HCT116 (cell line): ENCODE data around the gene ARSB.

Source experiments
- CEBPB ChIP-seq: IDR thresholded peaks from 2 replicates; pipeline ENCODE4 v1.6.1; 2012; ENCODE audit warnings: low read depth
- EZH2 ChIP-seq: fragments of 200-600 bp; sonication (generic); IDR thresholded peaks from 2 replicates; pipeline ENCODE4 v1.6.1; 2017; ENCODE audit warnings: antibody characterized with exemption, mixed run types
- POLR2A ChIP-seq: IDR thresholded peaks from 2 replicates; pipeline ENCODE4 v1.7.0; 2011; ENCODE audit warnings: borderline replicate concordance; ENCODE audit not compliant: insufficient read depth, insufficient read length; ENCODE audit errors: extremely low read depth
- POLR2AphosphoS5 ChIP-seq: IDR thresholded peaks from 2 replicates; pipeline ENCODE4 v1.6.1; 2011; ENCODE audit warnings: mild to moderate bottlenecking, low read depth, low read length, moderate library complexity
- RAD21 ChIP-seq: IDR thresholded peaks from 2 replicates; pipeline ENCODE4 v1.6.1; 2012; ENCODE audit warnings: low read depth, mild to moderate bottlenecking
- SIN3A ChIP-seq: IDR thresholded peaks from 2 replicates; pipeline ENCODE4 v1.6.1; 2012; ENCODE audit warnings: low read depth
- SP1 ChIP-seq: IDR thresholded peaks from 2 replicates; pipeline ENCODE4 v1.6.1; 2012; ENCODE audit warnings: low read depth
- YY1 ChIP-seq: IDR thresholded peaks from 2 replicates; pipeline ENCODE4 v1.6.1; 2011; ENCODE audit warnings: low read length, low read depth, moderate library complexity, mild to moderate bottlenecking; ENCODE audit not compliant: insufficient replicate concordance; ENCODE audit errors: extremely low read depth
- ZFX ChIP-seq: fragments of 450-650 bp; IDR thresholded peaks from 2 replicates; pipeline ENCODE4 v1.6.1; 2017
- TF ChIP-seq, protein P1 (sequence below), 3 experiments: fragments of 200-600 bp in 1 of 3; sonication (generic) in 1 of 3; IDR thresholded peaks in 2 of 3; conservative IDR thresholded peaks in 1 of 3; 2 replicates each; pipeline ENCODE4 v1.5.1; 2012 to 2017; ENCODE audit warnings: low read depth in 2 of 3, low read length in 2 of 3, antibody characterized with exemption in 1 of 3, borderline replicate concordance in 1 of 3, control low read depth in 1 of 3, mild to moderate bottlenecking in 1 of 3, mixed read lengths in 1 of 3, mixed run types in 1 of 3, moderate library complexity in 1 of 3; ENCODE audit not compliant: insufficient read depth in 1 of 3
- TF ChIP-seq, protein P2 (sequence below): IDR thresholded peaks from 2 replicates; pipeline ENCODE4 v1.6.1; 2012
- TF ChIP-seq, protein P3 (sequence below): IDR thresholded peaks from 2 replicates; pipeline ENCODE4 v1.6.1; 2012; ENCODE audit warnings: low read depth

DNA sequence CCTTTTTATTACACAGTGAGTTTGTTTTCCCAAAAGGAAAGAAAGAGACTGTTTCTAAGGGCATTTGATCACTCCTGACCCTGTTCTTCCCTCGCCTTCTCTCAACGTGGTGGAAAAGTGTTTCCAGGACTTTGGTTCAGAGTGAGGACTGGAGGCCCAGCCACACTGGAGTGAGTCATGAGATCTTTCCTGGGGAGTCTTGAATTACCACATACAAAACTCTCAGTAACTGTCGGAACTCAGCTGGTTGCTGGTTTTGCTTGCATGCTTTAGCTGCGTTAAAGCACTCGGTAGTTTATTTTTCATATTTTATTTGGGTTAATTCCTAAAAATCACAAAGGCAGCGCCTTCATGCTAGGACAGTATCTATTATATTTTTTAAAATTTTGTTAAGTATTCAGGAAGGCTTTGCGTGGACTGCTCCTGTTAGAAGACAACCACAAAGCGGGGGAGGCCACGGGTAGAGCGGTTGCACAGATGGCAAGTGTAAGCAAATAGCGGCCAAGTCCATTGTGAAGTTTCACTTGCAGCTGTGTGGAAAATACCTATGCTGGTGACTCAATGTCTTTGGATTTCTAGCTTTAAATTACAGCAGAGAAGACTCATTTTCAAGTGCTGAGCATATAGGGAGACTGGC, 77.7 kb downstream of the ARSB start:
- TF ChIP-seq, protein P1, sequence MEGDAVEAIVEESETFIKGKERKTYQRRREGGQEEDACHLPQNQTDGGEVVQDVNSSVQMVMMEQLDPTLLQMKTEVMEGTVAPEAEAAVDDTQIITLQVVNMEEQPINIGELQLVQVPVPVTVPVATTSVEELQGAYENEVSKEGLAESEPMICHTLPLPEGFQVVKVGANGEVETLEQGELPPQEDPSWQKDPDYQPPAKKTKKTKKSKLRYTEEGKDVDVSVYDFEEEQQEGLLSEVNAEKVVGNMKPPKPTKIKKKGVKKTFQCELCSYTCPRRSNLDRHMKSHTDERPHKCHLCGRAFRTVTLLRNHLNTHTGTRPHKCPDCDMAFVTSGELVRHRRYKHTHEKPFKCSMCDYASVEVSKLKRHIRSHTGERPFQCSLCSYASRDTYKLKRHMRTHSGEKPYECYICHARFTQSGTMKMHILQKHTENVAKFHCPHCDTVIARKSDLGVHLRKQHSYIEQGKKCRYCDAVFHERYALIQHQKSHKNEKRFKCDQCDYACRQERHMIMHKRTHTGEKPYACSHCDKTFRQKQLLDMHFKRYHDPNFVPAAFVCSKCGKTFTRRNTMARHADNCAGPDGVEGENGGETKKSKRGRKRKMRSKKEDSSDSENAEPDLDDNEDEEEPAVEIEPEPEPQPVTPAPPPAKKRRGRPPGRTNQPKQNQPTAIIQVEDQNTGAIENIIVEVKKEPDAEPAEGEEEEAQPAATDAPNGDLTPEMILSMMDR (IDR thresholded peaks at IDR 0.05 in 2 of 3, conservative IDR thresholded peaks at IDR 0.05 in 1 of 3; ENCODE audit: borderline replicate concordance in 1 of 3, insufficient read depth in 1 of 3, low read depth in 2 of 3, low read length in 2 of 3), result no peak
- TF ChIP-seq POLR2A, result no peak
- no peak for TF ChIP-seq RAD21
- TF ChIP-seq, protein P2, sequence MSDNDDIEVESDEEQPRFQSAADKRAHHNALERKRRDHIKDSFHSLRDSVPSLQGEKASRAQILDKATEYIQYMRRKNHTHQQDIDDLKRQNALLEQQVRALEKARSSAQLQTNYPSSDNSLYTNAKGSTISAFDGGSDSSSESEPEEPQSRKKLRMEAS, result no peak
- TF ChIP-seq, protein P3, sequence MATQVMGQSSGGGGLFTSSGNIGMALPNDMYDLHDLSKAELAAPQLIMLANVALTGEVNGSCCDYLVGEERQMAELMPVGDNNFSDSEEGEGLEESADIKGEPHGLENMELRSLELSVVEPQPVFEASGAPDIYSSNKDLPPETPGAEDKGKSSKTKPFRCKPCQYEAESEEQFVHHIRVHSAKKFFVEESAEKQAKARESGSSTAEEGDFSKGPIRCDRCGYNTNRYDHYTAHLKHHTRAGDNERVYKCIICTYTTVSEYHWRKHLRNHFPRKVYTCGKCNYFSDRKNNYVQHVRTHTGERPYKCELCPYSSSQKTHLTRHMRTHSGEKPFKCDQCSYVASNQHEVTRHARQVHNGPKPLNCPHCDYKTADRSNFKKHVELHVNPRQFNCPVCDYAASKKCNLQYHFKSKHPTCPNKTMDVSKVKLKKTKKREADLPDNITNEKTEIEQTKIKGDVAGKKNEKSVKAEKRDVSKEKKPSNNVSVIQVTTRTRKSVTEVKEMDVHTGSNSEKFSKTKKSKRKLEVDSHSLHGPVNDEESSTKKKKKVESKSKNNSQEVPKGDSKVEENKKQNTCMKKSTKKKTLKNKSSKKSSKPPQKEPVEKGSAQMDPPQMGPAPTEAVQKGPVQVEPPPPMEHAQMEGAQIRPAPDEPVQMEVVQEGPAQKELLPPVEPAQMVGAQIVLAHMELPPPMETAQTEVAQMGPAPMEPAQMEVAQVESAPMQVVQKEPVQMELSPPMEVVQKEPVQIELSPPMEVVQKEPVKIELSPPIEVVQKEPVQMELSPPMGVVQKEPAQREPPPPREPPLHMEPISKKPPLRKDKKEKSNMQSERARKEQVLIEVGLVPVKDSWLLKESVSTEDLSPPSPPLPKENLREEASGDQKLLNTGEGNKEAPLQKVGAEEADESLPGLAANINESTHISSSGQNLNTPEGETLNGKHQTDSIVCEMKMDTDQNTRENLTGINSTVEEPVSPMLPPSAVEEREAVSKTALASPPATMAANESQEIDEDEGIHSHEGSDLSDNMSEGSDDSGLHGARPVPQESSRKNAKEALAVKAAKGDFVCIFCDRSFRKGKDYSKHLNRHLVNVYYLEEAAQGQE, result no peak
- no peak for TF ChIP-seq SP1
- no peak for TF ChIP-seq SIN3A
- no peak for TF ChIP-seq YY1
- TF ChIP-seq CEBPB, result no peak
- no peak for TF ChIP-seq POLR2AphosphoS5
- TF ChIP-seq ZFX, result no peak
- no peak for TF ChIP-seq EZH2
